Measurements from ENCODE around the gene TSNAXIP1. TPM values are rescaled to one million over a fixed set of nuclear protein-coding genes. Genes with fewer than 3 reads are reported as not detected.
A peak's percentile ranks its signal among the peaks of the same experiment; 100 is the strongest.

Gene TSNAXIP1
- total RNA-seq, 1 experiment from 2014 or later, result 0.84 TPM

DNA sequence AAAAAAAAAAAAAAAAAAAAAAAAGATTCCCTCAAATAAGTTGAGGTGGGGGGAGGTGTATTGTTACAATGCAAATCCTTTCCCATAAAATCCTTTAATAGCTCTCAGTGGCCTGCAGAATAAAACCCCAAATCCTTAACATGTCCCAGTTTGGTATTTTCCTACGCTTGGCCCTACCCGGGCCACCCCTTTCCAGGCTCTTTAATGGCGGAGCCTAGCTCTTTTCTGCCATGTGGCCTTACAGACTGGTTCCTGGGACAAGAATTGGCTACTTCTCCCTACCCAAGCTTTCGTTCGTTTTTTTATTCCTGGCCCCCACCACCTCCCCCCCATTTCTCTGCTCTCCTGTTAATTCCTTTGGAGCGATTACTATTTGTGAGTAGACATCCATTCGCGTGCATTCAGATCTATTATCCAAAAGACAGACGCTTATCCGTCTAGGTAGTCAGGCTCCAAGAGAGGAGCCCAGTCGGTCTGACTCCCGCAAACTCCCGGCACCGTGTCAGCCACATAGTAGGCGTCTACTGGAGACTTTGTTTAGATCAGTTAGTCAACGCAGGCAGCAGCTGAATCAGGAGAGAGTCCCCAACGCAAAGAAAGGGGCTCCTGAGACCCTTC lies 34.6 kb downstream of the TSNAXIP1 start:
- H3K36me3 ChIP-seq (ENCODE audit: control insufficient read depth, insufficient read depth, low read length), result no peaks in the 10 kb centered on the region
- ChIA-PET POLR2A (interaction anchor here (0.6 to 1.0 kb wide), 4 partner anchors 17 to 239 kb away, joined by 3 to 7 read pairs (median 4); no protein-coding TSS in a partner anchor), CTCF (interaction anchor here (0.7 to 1.1 kb wide), 3 partner anchors 24 to 174 kb away, joined by 3 to 6 read pairs (median 5); partner anchors contain the start of gene TSNAXIP1)
- H3K36me3 Mint-ChIP-seq (ENCODE audit: insufficient read depth, unreplicated experiment), result peaks cover 27% of the 10 kb centered on the region
- TF ChIP-seq, protein P1, sequence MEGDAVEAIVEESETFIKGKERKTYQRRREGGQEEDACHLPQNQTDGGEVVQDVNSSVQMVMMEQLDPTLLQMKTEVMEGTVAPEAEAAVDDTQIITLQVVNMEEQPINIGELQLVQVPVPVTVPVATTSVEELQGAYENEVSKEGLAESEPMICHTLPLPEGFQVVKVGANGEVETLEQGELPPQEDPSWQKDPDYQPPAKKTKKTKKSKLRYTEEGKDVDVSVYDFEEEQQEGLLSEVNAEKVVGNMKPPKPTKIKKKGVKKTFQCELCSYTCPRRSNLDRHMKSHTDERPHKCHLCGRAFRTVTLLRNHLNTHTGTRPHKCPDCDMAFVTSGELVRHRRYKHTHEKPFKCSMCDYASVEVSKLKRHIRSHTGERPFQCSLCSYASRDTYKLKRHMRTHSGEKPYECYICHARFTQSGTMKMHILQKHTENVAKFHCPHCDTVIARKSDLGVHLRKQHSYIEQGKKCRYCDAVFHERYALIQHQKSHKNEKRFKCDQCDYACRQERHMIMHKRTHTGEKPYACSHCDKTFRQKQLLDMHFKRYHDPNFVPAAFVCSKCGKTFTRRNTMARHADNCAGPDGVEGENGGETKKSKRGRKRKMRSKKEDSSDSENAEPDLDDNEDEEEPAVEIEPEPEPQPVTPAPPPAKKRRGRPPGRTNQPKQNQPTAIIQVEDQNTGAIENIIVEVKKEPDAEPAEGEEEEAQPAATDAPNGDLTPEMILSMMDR (IDR thresholded peaks at IDR 0.05; ENCODE audit: insufficient read depth in 1 of 2, low read depth in 1 of 2, low read length in 1 of 2, severe bottlenecking in 1 of 2, unreplicated experiment in 1 of 2), result no peak
- no peak for DNase-seq
- H3K27me3 Mint-ChIP-seq (ENCODE audit: insufficient read depth, unreplicated experiment), result no peaks in the 10 kb centered on the region
- H3K4me1 Mint-ChIP-seq (ENCODE audit: low read depth, unreplicated experiment), result peaks cover 12% of the 10 kb centered on the region
- intact Hi-C loops (cut with micrococcal nuclease; ENCODE audit: unreplicated experiment), result no loop called here
- peaks cover 31% of the 10 kb centered on the region for H3K4me1 ChIP-seq
- H3K4me3 Mint-ChIP-seq (ENCODE audit: unreplicated experiment), result peak overlapping the region; percentile 98
- peak overlapping the region; percentile 13 for H3K4me3 ChIP-seq (ENCODE audit: low read depth, low read length)
- H3K9me3 Mint-ChIP-seq (ENCODE audit: unreplicated experiment), result no peaks in the 10 kb centered on the region
- no peaks in the 10 kb centered on the region for H3K27me3 ChIP-seq (replicated peaks; ENCODE audit: control insufficient read depth, insufficient read depth, low read length)
- BruUV-seq (replicated peaks), result no TSS peak
- H3K27ac Mint-ChIP-seq (ENCODE audit: unreplicated experiment), result peak overlapping the region; percentile 94
- H3K9me3 ChIP-seq, result no peaks in the 10 kb centered on the region

DNA sequence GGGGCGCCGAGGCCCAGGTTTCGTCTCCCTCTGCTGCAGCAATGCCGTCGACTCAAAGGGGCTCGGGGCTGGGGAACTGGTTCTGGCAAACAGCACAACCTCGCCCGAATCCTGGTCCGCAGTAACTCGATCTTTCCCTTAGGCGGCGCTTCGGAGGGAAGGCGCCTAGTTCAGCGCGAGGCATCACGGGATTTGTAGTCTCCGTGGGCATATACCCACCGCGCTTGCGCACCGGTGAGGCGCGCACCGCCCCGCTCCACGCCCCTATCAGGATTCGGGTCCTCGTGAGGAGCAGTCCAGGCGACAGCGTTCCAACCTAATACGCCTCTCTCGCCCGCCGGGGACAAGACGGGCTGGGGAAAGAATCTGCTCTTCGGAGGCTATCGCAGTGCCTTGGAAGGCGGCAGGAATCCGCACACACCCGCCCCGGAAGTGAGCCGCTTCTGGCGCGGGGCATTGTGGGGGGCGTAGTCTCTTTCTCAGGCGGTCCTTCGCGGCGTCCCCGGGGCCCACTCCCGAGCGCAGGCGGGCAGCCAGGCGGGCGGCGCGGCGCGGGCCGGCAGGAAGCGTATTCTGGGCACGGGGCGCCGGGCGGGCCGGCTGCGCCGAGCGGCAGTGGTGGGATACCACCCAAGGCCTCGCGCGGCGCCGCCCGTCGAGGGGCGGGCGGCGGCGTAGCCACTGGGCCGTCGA lies 35.3 kb downstream of the TSNAXIP1 start, which contains the start of gene THAP11:
TSS of gene THAP11 (plus strand) at position 505 of the 693 bp plus-strand sequence. CDS start 235 bp downstream, outside the sequence.
- Histone ChIP-seq H3K9me3 (no peaks in the 10 kb centered on the region), H3K4me1 (peaks cover 31% of the 10 kb centered on the region), H3K4me3 (ENCODE audit: low read depth, low read length) (peak within 1 kb of the TSS; percentile 63), H3K27me3 (replicated peaks; ENCODE audit: control insufficient read depth, insufficient read depth, low read length) (no peaks in the 10 kb centered on the region), H3K36me3 (ENCODE audit: control insufficient read depth, insufficient read depth, low read length) (no peaks in the 10 kb centered on the region)
- peak within 1 kb of the TSS; percentile 94 for H3K27ac Mint-ChIP-seq (ENCODE audit: unreplicated experiment)
- H3K36me3 Mint-ChIP-seq (ENCODE audit: insufficient read depth, unreplicated experiment), result peaks cover 33% of the 10 kb centered on the region
- no peaks in the 10 kb centered on the region for H3K27me3 Mint-ChIP-seq (ENCODE audit: insufficient read depth, unreplicated experiment)
- TF ChIP-seq, protein P1 (IDR thresholded peaks at IDR 0.05; ENCODE audit: insufficient read depth in 1 of 2, low read depth in 1 of 2, low read length in 1 of 2, severe bottlenecking in 1 of 2, unreplicated experiment in 1 of 2), result peak; percentile 91 to 93
- BruUV-seq (replicated peaks), result no TSS peak
- H3K4me1 Mint-ChIP-seq (ENCODE audit: low read depth, unreplicated experiment), result peaks cover 12% of the 10 kb centered on the region
- H3K9me3 Mint-ChIP-seq (ENCODE audit: unreplicated experiment), result no peaks in the 10 kb centered on the region
- peak within 1 kb of the TSS; percentile 98 for H3K4me3 Mint-ChIP-seq (ENCODE audit: unreplicated experiment)
- CTCF ChIA-PET, result no interaction called here
- intact Hi-C loops (cut with micrococcal nuclease; ENCODE audit: unreplicated experiment), result no loop called here
- POLR2A ChIA-PET, result interaction anchor here (0.9 to 1.0 kb wide), 2 partner anchors 16 to 238 kb away, joined by 3 to 4 read pairs; no protein-coding TSS in a partner anchor
- DNase-seq, result peak; percentile 97 to 98

DNA sequence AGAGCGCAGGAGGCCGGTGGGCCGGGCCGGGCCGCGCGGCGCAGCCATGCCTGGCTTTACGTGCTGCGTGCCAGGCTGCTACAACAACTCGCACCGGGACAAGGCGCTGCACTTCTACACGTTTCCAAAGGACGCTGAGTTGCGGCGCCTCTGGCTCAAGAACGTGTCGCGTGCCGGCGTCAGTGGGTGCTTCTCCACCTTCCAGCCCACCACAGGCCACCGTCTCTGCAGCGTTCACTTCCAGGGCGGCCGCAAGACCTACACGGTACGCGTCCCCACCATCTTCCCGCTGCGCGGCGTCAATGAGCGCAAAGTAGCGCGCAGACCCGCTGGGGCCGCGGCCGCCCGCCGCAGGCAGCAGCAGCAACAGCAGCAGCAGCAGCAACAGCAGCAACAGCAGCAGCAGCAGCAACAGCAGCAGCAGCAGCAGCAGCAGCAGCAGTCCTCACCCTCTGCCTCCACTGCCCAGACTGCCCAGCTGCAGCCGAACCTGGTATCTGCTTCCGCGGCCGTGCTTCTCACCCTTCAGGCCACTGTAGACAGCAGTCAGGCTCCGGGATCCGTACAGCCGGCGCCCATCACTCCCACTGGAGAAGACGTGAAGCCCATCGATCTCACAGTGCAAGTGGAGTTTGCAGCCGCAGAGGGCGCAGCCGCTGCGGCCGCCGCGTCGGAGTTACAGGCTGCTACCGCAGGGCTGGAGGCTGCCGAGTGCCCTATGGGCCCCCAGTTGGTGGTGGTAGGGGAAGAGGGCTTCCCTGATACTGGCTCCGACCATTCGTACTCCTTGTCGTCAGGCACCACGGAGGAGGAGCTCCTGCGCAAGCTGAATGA lies 36.0 kb downstream of the TSNAXIP1 start:
- H3K4me1 ChIP-seq, result peaks cover 31% of the 10 kb centered on the region
- Mint-ChIP-seq H3K9me3 (ENCODE audit: unreplicated experiment) (no peaks in the 10 kb centered on the region), H3K4me1 (ENCODE audit: low read depth, unreplicated experiment) (peaks cover 12% of the 10 kb centered on the region), H3K27me3 (ENCODE audit: insufficient read depth, unreplicated experiment) (no peaks in the 10 kb centered on the region), H3K4me3 (ENCODE audit: unreplicated experiment) (peak overlapping the region; percentile 98), H3K27ac (ENCODE audit: unreplicated experiment) (peak overlapping the region; percentile 94), H3K36me3 (ENCODE audit: insufficient read depth, unreplicated experiment) (peaks cover 38% of the 10 kb centered on the region)
- peak overlapping the region; percentile 63 for H3K4me3 ChIP-seq (ENCODE audit: low read depth, low read length)
- H3K9me3 ChIP-seq, result no peaks in the 10 kb centered on the region
- CTCF ChIA-PET, result interaction anchor here (1.0 kb wide), 1 partner anchor 26 kb away, joined by 3 read pairs; no protein-coding TSS in a partner anchor
- POLR2A ChIA-PET, result no interaction called here
- H3K36me3 ChIP-seq (ENCODE audit: control insufficient read depth, insufficient read depth, low read length), result no peaks in the 10 kb centered on the region
- H3K27me3 ChIP-seq (replicated peaks; ENCODE audit: control insufficient read depth, insufficient read depth, low read length), result no peaks in the 10 kb centered on the region
- DNase-seq, result peak; percentile 58 to 68
- no TSS peak for BruUV-seq (replicated peaks)
- intact Hi-C loops (cut with micrococcal nuclease; ENCODE audit: unreplicated experiment), result no loop called here
- TF ChIP-seq, protein P1 (IDR thresholded peaks at IDR 0.05; ENCODE audit: insufficient read depth in 1 of 2, low read depth in 1 of 2, low read length in 1 of 2, severe bottlenecking in 1 of 2, unreplicated experiment in 1 of 2), result peak in 1 of 2 experiments; percentile 48

Data from Caco-2 (cell line).